IMR-90 (cell line): ENCODE results near the gene PTK6. TPM values are rescaled to one million over a fixed set of nuclear protein-coding genes. Genes with fewer than 3 reads are reported as not detected.

Experiments
- ATAC-seq: fragments of 200-7000 bp; cut with Tn5 transposase; 2 replicates; pipeline ENCODE4 v1.9.1; 2020; ENCODE audit warnings: low read depth, mild to moderate bottlenecking, moderate library complexity
- BruUV-seq: library from RNA; stranded (reverse); fragments of 400-500 nt; replicated peaks from 2 replicates; lab custom pipeline; 2021; lab: Mats Ljungman, UMichigan
- CTCF ChIA-PET: fragments of 300-600 bp; formaldehyde crosslinking; extraction: SDS; loops from one replicate; lab custom pipeline; 2021; ENCODE audit warnings: antibody characterized with exemption; lab: Yijun Ruan, JAX
- POLR2A ChIA-PET: fragments of 300-600 bp; sonication (Branson Sonifier 250); formaldehyde crosslinking; loops from one replicate; lab custom pipeline; 2022; ENCODE audit warnings: antibody characterized with exemption; ENCODE audit not compliant: unreplicated experiment; lab: Charles Lee
- DNase-seq: peaks from one replicate; pipeline ENCODE4 v3.0.0; 2013
- H2AFZ ChIP-seq: replicated peaks from 2 replicates; pipeline ENCODE3; 2013; ENCODE audit warnings: low read length, mild to moderate bottlenecking; ENCODE audit not compliant: poor library complexity
- H2AK5ac ChIP-seq: 2 replicates; pipeline ENCODE4 v1.6.1; 2013; ENCODE audit warnings: low read depth, low read length, inconsistent platforms
- H2AK9ac ChIP-seq: replicated peaks from 2 replicates; pipeline ENCODE3; 2013; ENCODE audit warnings: mild to moderate bottlenecking, low read depth, low read length, moderate library complexity; ENCODE audit not compliant: poor library complexity
- H2BK120ac ChIP-seq: 2 replicates; pipeline ENCODE4 v1.6.1; 2013; ENCODE audit warnings: low read depth, low read length, inconsistent platforms
- H2BK15ac ChIP-seq: 3 replicates; pipeline ENCODE4 v1.6.1; 2013; ENCODE audit warnings: low read depth, low read length, inconsistent platforms
- H2BK20ac ChIP-seq: 2 replicates; pipeline ENCODE4 v1.6.1; 2013; ENCODE audit warnings: low read depth, mild to moderate bottlenecking, inconsistent platforms, low read length, moderate library complexity
- H2BK5ac ChIP-seq: 2 replicates; pipeline ENCODE4 v1.6.1; 2013; ENCODE audit warnings: mild to moderate bottlenecking, low read depth, low read length, inconsistent platforms; ENCODE audit not compliant: poor library complexity, severe bottlenecking
- H3K14ac ChIP-seq: replicated peaks from 2 replicates; pipeline ENCODE4 v1.6.1; 2013; ENCODE audit warnings: low read depth, low read length, inconsistent platforms
- H3K18ac ChIP-seq: 2 replicates; pipeline ENCODE4 v1.6.1; 2013; ENCODE audit warnings: low read depth, low read length, control low read depth
- H3K23ac ChIP-seq: 2 replicates; pipeline ENCODE4 v1.6.1; 2013; ENCODE audit warnings: low read depth, low read length, inconsistent platforms
- H3K27ac ChIP-seq: 2 replicates; pipeline ENCODE4 v1.5.1; 2013; ENCODE audit warnings: mild to moderate bottlenecking, control low read depth, low read length; ENCODE audit not compliant: insufficient read depth
- H3K27me3 ChIP-seq: 2 replicates; pipeline ENCODE4 v1.6.1; 2013; ENCODE audit warnings: low read length; ENCODE audit not compliant: control insufficient read depth, insufficient read depth
- H3K36me3 ChIP-seq: 2 replicates; pipeline ENCODE4 v1.6.1; 2013; ENCODE audit warnings: low read length, mixed read lengths; ENCODE audit not compliant: control insufficient read depth, insufficient read depth
- H3K4ac ChIP-seq: 2 replicates; pipeline ENCODE4 v1.6.1; 2013; ENCODE audit warnings: low read depth, low read length, inconsistent platforms
- H3K4me1 ChIP-seq: 2 replicates; pipeline ENCODE4 v1.6.1; 2013; ENCODE audit warnings: low read length, mixed read lengths; ENCODE audit not compliant: control insufficient read depth, insufficient read depth
- H3K4me2 ChIP-seq: 2 replicates; pipeline ENCODE4 v1.6.1; 2013; ENCODE audit warnings: low read depth, mild to moderate bottlenecking, control low read depth, low read length, moderate library complexity
- H3K4me3 ChIP-seq: 2 replicates; pipeline ENCODE4 v1.5.1; 2013; ENCODE audit warnings: low read depth, mild to moderate bottlenecking, control low read depth, low read length, moderate library complexity; ENCODE audit not compliant: insufficient read depth
- H3K56ac ChIP-seq: 2 replicates; pipeline ENCODE4 v1.6.1; 2013; ENCODE audit warnings: low read length, inconsistent platforms; ENCODE audit not compliant: insufficient read depth; ENCODE audit errors: extremely low read depth
- H3K79me1 ChIP-seq, 2 experiments: 2 replicates each; pipeline ENCODE4 v1.6.1; 2013; ENCODE audit warnings: low read length in 2 of 2, inconsistent platforms in 1 of 2, low read depth in 1 of 2
- H3K9ac ChIP-seq: 2 replicates; pipeline ENCODE4 v1.6.1; 2013; ENCODE audit warnings: low read depth, low read length, control low read depth
- H3K9me1 ChIP-seq: 2 replicates; pipeline ENCODE4 v1.6.1; 2013; ENCODE audit warnings: low read length, inconsistent platforms; ENCODE audit not compliant: insufficient read depth
- H3K9me3 ChIP-seq: 2 replicates; pipeline ENCODE4 v1.6.1; 2013; ENCODE audit warnings: low read length; ENCODE audit not compliant: control insufficient read depth, insufficient read depth
- H4K20me1 ChIP-seq: 2 replicates; pipeline ENCODE4 v1.6.1; 2013; ENCODE audit warnings: low read length, inconsistent platforms; ENCODE audit not compliant: insufficient read depth
- H4K5ac ChIP-seq: 2 replicates; pipeline ENCODE4 v1.6.1; 2013; ENCODE audit warnings: mild to moderate bottlenecking, low read depth, low read length, control low read depth
- H4K8ac ChIP-seq, 2 experiments: 2 replicates each; pipeline ENCODE4 v1.6.1; 2013; ENCODE audit warnings: low read depth in 2 of 2, low read length in 2 of 2, control low read depth in 1 of 2, inconsistent platforms in 1 of 2
- H4K91ac ChIP-seq: 2 replicates; pipeline ENCODE4 v1.6.1; 2013; ENCODE audit warnings: low read depth, low read length, inconsistent platforms; ENCODE audit not compliant: insufficient read depth
- CEBPB ChIP-seq: IDR thresholded peaks from 2 replicates; pipeline ENCODE4 v1.6.1; 2012; ENCODE audit warnings: low read depth, low read length, improper control_type of control experiment
- CHD1 ChIP-seq: IDR thresholded peaks from 2 replicates; pipeline ENCODE4 v1.6.1; 2012; ENCODE audit warnings: low read depth, low read length, improper control_type of control experiment
- FOS ChIP-seq: fragments of 150-350 bp; IDR thresholded peaks from 2 replicates; pipeline ENCODE4 v1.6.1; 2016; ENCODE audit warnings: low read depth, low read length
- MAFK ChIP-seq: IDR thresholded peaks from 2 replicates; pipeline ENCODE4 v1.6.1; 2012; ENCODE audit warnings: low read depth, low read length, improper control_type of control experiment
- MAZ ChIP-seq: IDR thresholded peaks from 2 replicates; pipeline ENCODE4 v1.6.1; 2012; ENCODE audit warnings: low read depth, mild to moderate bottlenecking, low read length, improper control_type of control experiment, moderate library complexity, borderline replicate concordance
- MXI1 ChIP-seq: IDR thresholded peaks from 2 replicates; pipeline ENCODE4 v1.6.1; 2012; ENCODE audit warnings: low read depth, mild to moderate bottlenecking, low read length, moderate library complexity, borderline replicate concordance
- NFE2L2 ChIP-seq: fragments of 150-350 bp; IDR thresholded peaks from 2 replicates; pipeline ENCODE4 v1.6.1; 2016; ENCODE audit warnings: low read depth, mild to moderate bottlenecking, low read length
- POLR2A ChIP-seq: IDR thresholded peaks from 2 replicates; pipeline ENCODE4 v1.6.1; 2012; ENCODE audit warnings: mild to moderate bottlenecking, low read depth, low read length
- RAD21 ChIP-seq: IDR thresholded peaks from 2 replicates; pipeline ENCODE4 v1.6.1; 2012; ENCODE audit warnings: low read length, improper control_type of control experiment
- RCOR1 ChIP-seq: IDR thresholded peaks from 2 replicates; pipeline ENCODE4 v1.6.1; 2012; ENCODE audit warnings: mild to moderate bottlenecking, low read length, improper control_type of control experiment; ENCODE audit not compliant: insufficient replicate concordance
- RFX5 ChIP-seq: IDR thresholded peaks from 2 replicates; pipeline ENCODE4 v1.8.0; 2012; ENCODE audit warnings: low read depth, mild to moderate bottlenecking, low read length, moderate library complexity
- SMC3 ChIP-seq: fragments of 150-350 bp; IDR thresholded peaks from 2 replicates; pipeline ENCODE4 v1.6.1; 2016; ENCODE audit warnings: low read depth, mild to moderate bottlenecking, antibody characterized with exemption, low read length, moderate library complexity
- WGBS, 2 experiments: methylation state at CpG; one replicate each; pipeline versions ENCODE4 v1.1.5 to v1.1.7; 2013; ENCODE audit warnings: missing lambda C conversion rate in 2 of 2; ENCODE audit not compliant: insufficient read length in 1 of 2; ENCODE audit errors: extremely low coverage in 2 of 2; 5-methylcytosine and 5-hydroxymethylcytosine counted together
- dilution Hi-C: fragments of 300-500 bp; cut with HindIII; formaldehyde crosslinking; loops from one replicate; pipeline ENCODE4 v1.14.3; 2018; ENCODE audit warnings: low sequenced_read_pairs; ENCODE audit not compliant: unreplicated experiment
- in situ Hi-C: fragments of 300-500 bp; cut with MboI; formaldehyde crosslinking; loops from 3 replicates; pipeline ENCODE4 v1.14.3; 2019; ENCODE audit warnings: low sequenced_read_pairs, inconsistent platforms, mixed read lengths
- intact Hi-C: fragments of 100-400 bp; cut with micrococcal nuclease; formaldehyde crosslinking; loops from 2 replicates; pipeline ENCODE4 v1.10.0; 2022
- polyA plus RNA-seq, 3 experiments: library from polyadenylated mRNA; depleted of rRNA; stranded (reverse); fragments of >200 nt; gene quantifications; 2 replicates each; pipeline ENCODE4 v1.2.3, GENCODE V29; 2012; ENCODE audit warnings: low replicate concordance in 1 of 3
- total RNA-seq: library from RNA; depleted of rRNA; stranded (reverse); fragments of >200 nt; gene quantifications from 2 replicates; pipeline ENCODE4 v1.2.3, GENCODE V29; 2012
- TF ChIP-seq, protein P1 (sequence below): fragments of 150-350 bp; IDR thresholded peaks from 2 replicates; pipeline ENCODE4 v1.6.1; 2016; ENCODE audit warnings: low read depth, mild to moderate bottlenecking, low read length, moderate library complexity, borderline replicate concordance

The PTK6 gene
- total and polyA plus RNA-seq, 2 of the 4 experiments (the other 2 are of a cell fraction) = not detected

DNA sequence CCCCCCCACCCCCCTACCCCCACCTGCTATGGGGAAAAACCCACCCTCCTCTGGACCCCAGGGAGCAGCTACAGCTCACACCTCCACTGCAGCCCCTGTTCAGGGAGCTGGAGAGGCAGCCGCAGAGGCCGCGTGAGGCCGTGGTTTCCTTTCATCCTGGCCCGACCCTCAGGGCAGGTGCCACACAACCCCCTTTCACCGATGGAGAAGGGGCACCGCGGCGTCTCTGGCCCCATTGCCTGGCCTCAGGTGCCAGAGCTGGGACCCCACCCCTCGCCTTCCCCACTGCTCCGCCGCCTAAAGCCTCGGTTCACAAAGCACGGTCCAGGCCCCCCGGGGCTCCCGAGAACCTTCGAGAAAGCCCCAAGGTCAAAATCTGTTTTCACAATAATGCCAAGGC, 52.9 kb downstream of the PTK6 start:
- POLR2A ChIA-PET = no interaction called here
- H3K4me3 ChIP-seq = no peak overlapping the region
- no peak for DNase-seq
- no peak overlapping the region for H4K91ac ChIP-seq
- CTCF ChIA-PET = no interaction called here
- no peak overlapping the region for H3K23ac ChIP-seq
- no peak overlapping the region for H2BK5ac ChIP-seq
- H3K27me3 ChIP-seq = peaks cover 48% of the 10 kb centered on the region
- H2BK120ac ChIP-seq = no peak overlapping the region
- no peak overlapping the region for H3K27ac ChIP-seq
- H3K4ac ChIP-seq = no peak overlapping the region
- no peaks in the 10 kb centered on the region for H3K79me1 ChIP-seq
- H3K9ac ChIP-seq = no peak overlapping the region
- no peak overlapping the region for H3K18ac ChIP-seq
- no peaks in the 10 kb centered on the region for H3K4me1 ChIP-seq
- H3K4me2 ChIP-seq = no peak overlapping the region
- H2AFZ ChIP-seq = no peak overlapping the region
- no peaks in the 10 kb centered on the region; the same call in 1 of the 2 replicates for H4K20me1 ChIP-seq
- H3K56ac ChIP-seq = no peak overlapping the region
- H2AK5ac ChIP-seq = no peak overlapping the region
- H4K8ac ChIP-seq = no peak overlapping the region
- dilution Hi-C loops (no loop called here), in situ Hi-C loops (no loop called here), intact Hi-C loops (no loop called here)
- no TSS peak for BruUV-seq
- 68% methylated on average over 3 of the region's 17 CpGs; no CpG with 5 or more reads in 1 of the 2 experiments for WGBS, 2 experiments
- H2BK15ac ChIP-seq = no peak overlapping the region
- no peak for ATAC-seq
- no peak overlapping the region for H2AK9ac ChIP-seq
- no peak overlapping the region for H3K14ac ChIP-seq
- no peaks in the 10 kb centered on the region for H3K9me1 ChIP-seq
- no peaks in the 10 kb centered on the region for H3K9me3 ChIP-seq
- no peak overlapping the region for H2BK20ac ChIP-seq
- no peaks in the 10 kb centered on the region for H3K36me3 ChIP-seq
- no peak overlapping the region for H4K5ac ChIP-seq
- TF ChIP-seq MXI1 (no peak), CEBPB (no peak), POLR2A (no peak), CHD1 (no peak), RCOR1 (no peak), RFX5 (no peak), MAZ (no peak), MAFK (no peak), SMC3 (no peak), NFE2L2 (no peak), RAD21 (no peak), FOS (no peak)
- TF ChIP-seq, protein P1, sequence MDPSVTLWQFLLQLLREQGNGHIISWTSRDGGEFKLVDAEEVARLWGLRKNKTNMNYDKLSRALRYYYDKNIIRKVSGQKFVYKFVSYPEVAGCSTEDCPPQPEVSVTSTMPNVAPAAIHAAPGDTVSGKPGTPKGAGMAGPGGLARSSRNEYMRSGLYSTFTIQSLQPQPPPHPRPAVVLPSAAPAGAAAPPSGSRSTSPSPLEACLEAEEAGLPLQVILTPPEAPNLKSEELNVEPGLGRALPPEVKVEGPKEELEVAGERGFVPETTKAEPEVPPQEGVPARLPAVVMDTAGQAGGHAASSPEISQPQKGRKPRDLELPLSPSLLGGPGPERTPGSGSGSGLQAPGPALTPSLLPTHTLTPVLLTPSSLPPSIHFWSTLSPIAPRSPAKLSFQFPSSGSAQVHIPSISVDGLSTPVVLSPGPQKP = no peak
